Renal cortex interstitium (tissue), 11 donors: ENCODE data around the gene HTRA1. TPM values are rescaled to one million over a fixed set of nuclear protein-coding genes. Genes with fewer than 3 reads are reported as not detected.

Experiments used
- DNase-seq, 11 donors: peaks; one replicate each; pipeline ENCODE4 v3.0.0-alpha.2; 2013; ENCODE audit warnings: low read depth in 9 of 11, low spot score in 4 of 11; ENCODE audit errors: extremely low read depth in 1 of 11
- polyA plus RNA-seq, 3 donors: library from polyadenylated mRNA; unstranded; fragments of 120-200 nt; gene quantifications; one replicate each; pipeline ENCODE4 v1.2.1, GENCODE V29; 2013; ENCODE audit not compliant: insufficient read length in 3 of 3

HTRA1 gene
- polyA plus RNA-seq, 3 donors = 158 to 183 (median 158) TPM

GRCh38 chr10:122503886-122504609 is 42.7 kb downstream of the HTRA1 start:
- DNase-seq = no peak

DNA sequence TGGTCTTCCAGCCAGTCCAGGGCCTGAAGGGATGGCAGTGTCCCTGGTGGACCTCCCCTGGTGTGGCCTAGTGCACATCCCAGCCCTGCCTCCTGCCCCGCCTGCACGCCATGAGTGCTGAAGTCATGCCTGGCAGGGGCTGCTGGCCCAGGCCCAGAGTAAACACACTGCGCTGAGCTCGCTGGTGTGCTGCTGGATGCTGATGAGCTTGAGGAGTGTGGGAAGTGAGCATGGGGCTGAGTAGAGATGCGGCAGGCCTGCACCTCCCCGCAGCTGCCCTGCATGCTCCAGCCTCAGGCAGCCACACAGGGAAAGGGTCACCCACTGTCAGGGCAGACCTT is 43.2 kb downstream of the HTRA1 start:
- DNase-seq = peak in 5 of 11 donors; percentile 41 to 60 (median 51)

- no peak for DNase-seq
These were observed 43.7 kb downstream of the HTRA1 start for GRCh38 chr10:122505011-122505410.

DNA sequence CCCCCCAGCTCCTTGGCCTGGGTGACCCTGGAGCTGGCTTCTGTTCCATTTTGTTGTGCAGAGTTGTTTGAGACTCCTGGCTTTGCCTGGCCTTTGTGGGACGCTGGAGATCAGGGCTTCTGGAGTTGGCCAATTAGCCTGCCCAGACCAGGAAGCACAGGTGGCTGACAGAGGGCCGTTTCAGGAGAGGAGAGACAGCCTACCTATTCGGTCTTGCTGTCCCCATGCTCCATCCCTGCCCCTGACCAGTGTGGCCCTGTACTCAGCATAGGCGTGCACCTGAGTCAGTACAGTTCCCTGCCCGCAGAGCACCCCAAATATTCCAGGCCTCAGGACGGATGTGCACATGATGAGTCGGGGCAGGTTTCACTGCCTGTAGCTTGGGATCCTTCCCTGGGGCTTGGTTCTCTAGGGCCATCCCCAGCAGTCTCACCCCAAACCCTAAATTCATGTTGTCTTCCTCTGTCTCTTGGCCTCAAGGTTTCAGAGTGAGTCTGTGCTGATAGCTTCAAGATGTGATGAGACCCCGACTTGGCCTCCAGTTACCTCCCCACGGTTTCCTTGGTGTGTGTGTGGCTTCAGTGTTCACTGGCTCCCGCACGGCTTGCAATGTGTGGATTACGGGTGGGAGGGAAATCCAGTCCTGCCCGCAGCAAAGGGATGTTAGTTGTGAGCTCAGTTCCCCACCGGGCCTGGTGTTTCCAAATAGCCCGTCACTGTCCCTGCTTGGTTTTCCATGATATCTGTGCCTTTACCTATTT is 44.7 kb downstream of the HTRA1 start:
- no peak for DNase-seq

GRCh38 chr10:122507616-122508015 is 46.3 kb downstream of the HTRA1 start:
- no peak for DNase-seq

GRCh38 chr10:122508021-122508420 is 46.7 kb downstream of the HTRA1 start:
- DNase-seq = no peak

- DNase-seq = no peak
These were observed 48.0 kb downstream of the HTRA1 start for GRCh38 chr10:122509323-122509722.

DNA sequence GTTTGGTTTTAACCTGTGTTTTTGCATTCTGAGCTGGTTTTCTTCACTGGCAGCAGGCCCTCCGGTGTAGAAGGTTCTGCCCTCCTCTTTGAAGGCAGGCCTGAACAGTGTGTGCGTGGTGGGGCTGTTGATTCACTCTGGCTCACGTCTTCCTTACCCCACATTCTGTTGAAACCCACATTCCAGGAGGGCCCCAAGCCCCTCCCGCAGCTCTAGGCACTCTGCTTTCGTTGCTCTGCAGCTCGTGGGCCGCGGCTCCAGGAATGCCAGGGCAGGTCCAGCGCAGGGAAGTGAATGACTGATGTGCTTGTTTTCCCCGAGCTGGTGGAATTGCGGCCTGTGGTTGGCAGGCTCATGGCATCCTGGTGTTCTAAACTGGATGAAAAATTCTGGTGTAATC is 49.0 kb downstream of the HTRA1 start:
- DNase-seq = no peak

DNA sequence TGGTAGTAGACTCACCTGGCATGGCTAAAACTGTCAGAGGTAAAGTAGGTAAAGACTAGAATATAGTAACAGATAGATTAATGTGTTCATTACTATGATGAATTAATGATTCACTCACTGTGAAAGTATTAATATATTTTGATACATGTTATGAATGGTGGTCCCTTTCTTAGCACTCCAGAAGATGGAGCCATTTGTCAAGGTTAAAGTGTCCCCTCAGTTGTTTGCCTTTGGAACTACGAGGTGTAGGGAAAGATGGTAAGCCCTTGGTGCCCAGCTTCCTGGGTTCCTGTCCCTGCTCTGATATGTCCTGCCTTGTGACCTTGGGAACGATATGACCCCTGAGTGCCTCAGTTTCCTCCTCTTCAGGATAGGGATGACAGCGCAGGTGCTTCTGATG is 49.4 kb downstream of the HTRA1 start:
- no peak for DNase-seq

DNA sequence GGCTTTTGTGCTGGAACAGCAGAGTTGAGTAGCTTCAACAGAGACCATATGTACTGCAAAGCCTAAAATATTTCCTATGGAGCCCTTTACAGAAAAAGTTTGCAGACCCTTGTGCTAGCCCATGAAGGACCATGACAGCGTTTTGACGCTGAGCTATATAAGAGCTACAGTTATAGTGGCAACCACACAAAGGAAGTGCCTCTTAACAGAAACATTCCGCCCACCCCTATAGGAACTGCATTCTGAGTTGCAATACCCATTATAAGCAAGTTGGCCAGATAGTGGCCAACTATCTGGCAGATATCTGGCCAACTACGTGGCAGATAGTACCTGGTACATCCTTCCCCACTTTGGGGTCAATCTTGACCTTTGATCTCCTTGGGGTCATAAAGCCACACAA is 51.7 kb downstream of the HTRA1 start:
- no peak for DNase-seq

DNA sequence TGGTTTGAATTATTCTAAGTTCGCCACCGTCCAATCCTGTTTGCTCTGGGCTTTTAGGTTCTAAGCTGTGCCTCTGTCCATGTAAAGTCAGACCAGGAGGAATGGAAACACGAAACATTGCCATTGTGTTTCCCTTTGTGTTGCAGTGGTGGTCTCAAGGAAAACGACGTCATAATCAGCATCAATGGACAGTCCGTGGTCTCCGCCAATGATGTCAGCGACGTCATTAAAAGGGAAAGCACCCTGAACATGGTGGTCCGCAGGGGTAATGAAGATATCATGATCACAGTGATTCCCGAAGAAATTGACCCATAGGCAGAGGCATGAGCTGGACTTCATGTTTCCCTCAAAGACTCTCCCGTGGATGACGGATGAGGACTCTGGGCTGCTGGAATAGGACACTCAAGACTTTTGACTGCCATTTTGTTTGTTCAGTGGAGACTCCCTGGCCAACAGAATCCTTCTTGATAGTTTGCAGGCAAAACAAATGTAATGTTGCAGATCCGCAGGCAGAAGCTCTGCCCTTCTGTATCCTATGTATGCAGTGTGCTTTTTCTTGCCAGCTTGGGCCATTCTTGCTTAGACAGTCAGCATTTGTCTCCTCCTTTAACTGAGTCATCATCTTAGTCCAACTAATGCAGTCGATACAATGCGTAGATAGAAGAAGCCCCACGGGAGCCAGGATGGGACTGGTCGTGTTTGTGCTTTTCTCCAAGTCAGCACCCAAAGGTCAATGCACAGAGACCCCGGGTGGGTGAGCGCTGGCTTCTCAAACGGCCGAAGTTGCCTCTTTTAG is 52.9 kb downstream of the HTRA1 start:
- DNase-seq = no peak

DNA sequence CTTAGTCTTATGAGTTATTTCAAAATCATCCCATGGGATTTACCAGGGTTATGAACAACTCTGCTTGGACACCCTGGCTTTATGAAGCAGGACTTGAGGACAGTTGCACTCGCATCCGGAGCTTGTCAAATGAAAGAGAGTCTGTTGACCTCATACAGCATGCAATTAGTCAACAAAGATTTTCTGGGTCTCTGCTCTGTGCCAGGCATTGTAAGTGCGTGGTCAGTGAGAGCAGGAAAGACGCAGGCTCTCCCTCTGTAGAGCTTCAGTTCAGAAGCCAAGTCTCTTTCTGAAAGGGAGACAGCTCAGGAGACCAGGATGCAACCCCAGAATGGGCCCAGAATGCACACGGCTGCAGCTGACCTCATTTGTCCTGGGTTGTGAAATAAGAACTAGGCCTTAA is 53.7 kb downstream of the HTRA1 start:
- DNase-seq = no peak

GRCh38 chr10:122515588-122516231 is 54.4 kb downstream of the HTRA1 start:
- no peak for DNase-seq

DNA sequence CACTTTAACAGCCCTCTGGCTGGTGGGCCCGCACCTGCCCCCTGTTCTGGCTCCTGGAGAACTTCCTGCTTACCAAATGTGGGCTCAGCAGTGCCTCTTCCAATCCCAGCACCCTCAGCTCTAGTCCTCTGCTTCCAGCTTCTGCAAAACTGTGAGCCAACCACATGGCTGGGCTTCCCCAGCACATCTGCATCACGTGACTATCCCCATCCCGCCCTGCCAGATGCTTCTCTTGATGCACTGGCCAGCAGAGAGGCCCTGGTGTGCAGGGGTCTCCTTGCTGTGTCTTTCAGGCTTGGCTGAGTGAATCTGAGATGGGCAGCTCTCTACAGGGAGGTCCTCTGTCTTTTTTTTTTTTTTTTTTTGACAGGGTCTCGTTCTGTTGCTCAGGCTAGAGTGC is 55.4 kb downstream of the HTRA1 start:
- no peak for DNase-seq

DNA sequence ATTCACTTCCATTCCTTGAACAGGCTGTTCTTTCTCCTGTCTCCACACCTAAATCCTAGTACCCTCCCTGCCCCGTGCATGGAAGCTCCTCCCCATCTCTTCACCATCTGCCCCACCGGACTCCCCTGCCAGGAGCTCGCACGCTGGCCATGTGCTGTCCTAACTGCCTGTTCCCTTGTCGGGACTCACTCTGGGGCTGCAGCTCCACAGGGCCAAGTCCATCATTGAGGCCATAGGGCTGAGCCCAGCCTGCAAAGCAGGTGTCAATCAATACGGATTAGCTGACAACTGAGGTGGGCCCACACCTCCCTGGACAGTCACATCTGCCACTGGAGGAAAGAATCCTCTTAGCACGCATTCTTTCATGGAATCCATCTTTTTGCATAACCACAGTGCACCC is 57.8 kb downstream of the HTRA1 start:
- no peak for DNase-seq

DNA sequence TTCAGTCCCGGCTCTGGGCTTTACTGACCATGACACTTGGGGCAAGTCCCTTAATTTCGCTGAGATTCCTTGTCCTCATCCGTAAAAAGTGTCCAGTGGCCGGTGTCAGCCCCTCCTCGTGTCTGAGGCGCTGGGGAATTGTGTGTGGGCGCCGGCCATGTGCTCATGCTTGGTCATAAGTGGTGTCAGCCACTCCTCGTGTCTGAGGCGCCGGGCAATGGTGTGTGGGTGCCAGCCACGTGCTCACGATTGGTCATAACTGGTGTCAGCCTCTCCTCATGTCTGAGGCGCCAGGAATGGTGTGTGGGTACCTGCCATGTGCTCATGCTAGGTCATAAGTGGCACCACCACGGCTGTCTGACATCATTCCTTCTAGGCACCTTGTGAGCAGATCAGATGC is 58.5 kb downstream of the HTRA1 start:
- no peak for DNase-seq

DNA sequence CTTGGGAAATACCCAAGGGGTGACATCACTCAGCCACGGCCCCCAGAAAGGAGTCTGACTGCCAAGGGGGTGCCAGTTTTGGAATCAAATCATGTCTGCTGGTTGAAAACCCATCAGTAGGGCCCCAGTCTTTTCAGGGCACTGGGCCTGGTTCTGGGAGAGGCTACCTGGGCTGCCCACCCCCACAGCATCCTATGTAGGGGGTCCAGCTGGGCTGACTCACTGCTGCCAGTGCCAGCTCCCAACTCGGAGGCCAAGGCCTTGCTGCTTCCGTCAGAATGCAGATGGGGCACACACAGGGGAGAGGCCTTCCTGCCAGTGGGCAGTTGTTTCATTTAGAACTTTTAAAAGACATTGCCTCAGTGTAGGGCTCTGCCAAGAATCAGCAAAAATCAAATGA is 59.7 kb downstream of the HTRA1 start:
- DNase-seq = no peak

GRCh38 chr10:122524811-122525210 is 63.5 kb downstream of the HTRA1 start:
- DNase-seq = no peak

- DNase-seq = no peak
These were observed 64.4 kb downstream of the HTRA1 start for GRCh38 chr10:122525788-122526187.

GRCh38 chr10:122526892-122527291 is 65.5 kb downstream of the HTRA1 start:
- no peak for DNase-seq
